ENCODE data around the gene LDAH. TPM values are rescaled to one million over a fixed set of nuclear protein-coding genes. Genes with fewer than 3 reads are reported as not detected.

Gene LDAH
- total and polyA plus RNA-seq, 10 of the 15 experiments (the other 5 are each of a cell fraction or from before 2014, with no cell fraction given) = 17.9 to 44.7 (median 30.0) TPM

GRCh38 chr2:20662308-20662937, 160.5 kb downstream of the LDAH start (continued):
- TF ChIP-seq MYB (IDR thresholded peaks at IDR 0.05; ENCODE audit: borderline replicate concordance, low read depth, low read length) (no peak), MTA3 (IDR thresholded peaks at IDR 0.05; ENCODE audit: borderline replicate concordance, low read length) (no peak), BMI1 (IDR thresholded peaks at IDR 0.05; ENCODE audit: borderline replicate concordance) (no peak), ETV6 (conservative IDR thresholded peaks at IDR 0.05 in 1 of 2, IDR thresholded peaks at IDR 0.05 in 1 of 2; ENCODE audit: borderline replicate concordance in 1 of 2, low read depth in 1 of 2) (no peak), ZZZ3 (IDR thresholded peaks at IDR 0.05; ENCODE audit: control insufficient read depth, insufficient read length, low read depth) (no peak), TAF1 (IDR thresholded peaks at IDR 0.05; ENCODE audit: borderline replicate concordance, low read depth, low read length) (no peak)
- TF ChIP-seq, protein P1, sequence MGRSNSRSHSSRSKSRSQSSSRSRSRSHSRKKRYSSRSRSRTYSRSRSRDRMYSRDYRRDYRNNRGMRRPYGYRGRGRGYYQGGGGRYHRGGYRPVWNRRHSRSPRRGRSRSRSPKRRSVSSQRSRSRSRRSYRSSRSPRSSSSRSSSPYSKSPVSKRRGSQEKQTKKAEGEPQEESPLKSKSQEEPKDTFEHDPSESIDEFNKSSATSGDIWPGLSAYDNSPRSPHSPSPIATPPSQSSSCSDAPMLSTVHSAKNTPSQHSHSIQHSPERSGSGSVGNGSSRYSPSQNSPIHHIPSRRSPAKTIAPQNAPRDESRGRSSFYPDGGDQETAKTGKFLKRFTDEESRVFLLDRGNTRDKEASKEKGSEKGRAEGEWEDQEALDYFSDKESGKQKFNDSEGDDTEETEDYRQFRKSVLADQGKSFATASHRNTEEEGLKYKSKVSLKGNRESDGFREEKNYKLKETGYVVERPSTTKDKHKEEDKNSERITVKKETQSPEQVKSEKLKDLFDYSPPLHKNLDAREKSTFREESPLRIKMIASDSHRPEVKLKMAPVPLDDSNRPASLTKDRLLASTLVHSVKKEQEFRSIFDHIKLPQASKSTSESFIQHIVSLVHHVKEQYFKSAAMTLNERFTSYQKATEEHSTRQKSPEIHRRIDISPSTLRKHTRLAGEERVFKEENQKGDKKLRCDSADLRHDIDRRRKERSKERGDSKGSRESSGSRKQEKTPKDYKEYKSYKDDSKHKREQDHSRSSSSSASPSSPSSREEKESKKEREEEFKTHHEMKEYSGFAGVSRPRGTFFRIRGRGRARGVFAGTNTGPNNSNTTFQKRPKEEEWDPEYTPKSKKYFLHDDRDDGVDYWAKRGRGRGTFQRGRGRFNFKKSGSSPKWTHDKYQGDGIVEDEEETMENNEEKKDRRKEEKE (IDR thresholded peaks at IDR 0.05) = no peak

Data from GM12878 (cell line).